OCI-LY3 (cell line): ENCODE data around the gene HYAL2.

ENCODE experiments used
- H2AFZ ChIP-seq: fragments of 200-600, 300-600 bp; shearing (Covaris generic); 2 replicates; pipeline ENCODE4 v1.6.0; 2014; ENCODE audit warnings: antibody characterized with exemption, low read depth, low read length
- H3K27ac ChIP-seq: fragments of 200-600, 300-600 bp; sonication (generic); 2 replicates; pipeline ENCODE4 v1.5.1; 2014; ENCODE audit warnings: mild to moderate bottlenecking, low read length, moderate library complexity, mixed read lengths
- H3K27me3 ChIP-seq: fragments of 200-600, 300-600 bp; sonication (generic); 2 replicates; pipeline ENCODE4 v1.6.1; 2014; ENCODE audit warnings: low read depth, low read length, mixed read lengths
- H3K36me3 ChIP-seq: fragments of 200-600, 300-600 bp; sonication (generic); replicated peaks from 2 replicates; pipeline ENCODE3; 2014; ENCODE audit warnings: low read depth, low read length, mixed read lengths
- H3K4me1 ChIP-seq: fragments of 300-600, 200-600 bp; sonication (generic); 2 replicates; pipeline ENCODE4 v1.6.1; 2014; ENCODE audit warnings: low read length, mixed read lengths
- H3K4me2 ChIP-seq: fragments of 200-600, 300-600 bp; sonication (generic); 2 replicates; pipeline ENCODE4 v1.6.1; 2014; ENCODE audit warnings: low read length, mixed read lengths
- H3K4me3 ChIP-seq: fragments of 300-600, 200-600 bp; sonication (generic); 2 replicates; pipeline ENCODE4 v1.5.1; 2014; ENCODE audit warnings: antibody characterized with exemption, mild to moderate bottlenecking, low read length, moderate library complexity
- H3K79me2 ChIP-seq: fragments of 300-600, 200-600 bp; shearing (Covaris generic); 2 replicates; pipeline ENCODE4 v1.6.1; 2014; ENCODE audit warnings: mild to moderate bottlenecking, low read length, mixed read lengths
- H3K9ac ChIP-seq: fragments of 300-600, 200-600 bp; shearing (Covaris generic); 2 replicates; pipeline ENCODE4 v1.6.0; 2014; ENCODE audit warnings: mild to moderate bottlenecking, low read length, moderate library complexity
- H3K9me3 ChIP-seq: fragments of 200-600, 300-600 bp; shearing (Covaris generic); 2 replicates; pipeline ENCODE4 v1.6.1; 2014; ENCODE audit warnings: low read length, mixed read lengths; ENCODE audit not compliant: insufficient read depth
- H4K20me1 ChIP-seq: fragments of 200-600, 300-600 bp; sonication (generic); 2 replicates; pipeline ENCODE4 v1.6.1; 2016; ENCODE audit warnings: low read length, mixed read lengths; ENCODE audit not compliant: insufficient read depth
- CTCF ChIP-seq: fragments of 200-600, 300-600 bp; sonication (generic); IDR thresholded peaks from 2 replicates; pipeline ENCODE4 v1.5.1; 2014; ENCODE audit warnings: antibody characterized with exemption, low read length, low read depth
- EZH2phosphoT487 ChIP-seq: fragments of 200-600 bp; shearing (Covaris generic); IDR thresholded peaks from 2 replicates; pipeline ENCODE4 v1.6.1; 2018; ENCODE audit warnings: antibody characterized with exemption, mixed run types, low read depth

HYAL2 gene

GRCh38 chr3:50303013-50303815 is 19.3 kb downstream of the HYAL2 start, which contains the start of gene HYAL1:
TSS of gene HYAL1 (minus strand) at chr3:50303574. CDS start at chr3:50302956, 618 bp downstream.
- H3K4me2 ChIP-seq, result no peak within 1 kb of the TSS
- H2AFZ ChIP-seq, result no peak within 1 kb of the TSS
- peaks cover 12% of the 10 kb centered on the region for H3K4me1 ChIP-seq
- H4K20me1 ChIP-seq, result no peaks in the 10 kb centered on the region
- TF ChIP-seq EZH2phosphoT487 (no peak), CTCF (no peak)
- H3K27ac ChIP-seq, result no peak within 1 kb of the TSS
- 0 out of 2 replicates have a peak, but pooled peaks cover 3% of the 10 kb centered on the region for H3K79me2 ChIP-seq
- H3K4me3 ChIP-seq, result no peak within 1 kb of the TSS
- no peaks in the 10 kb centered on the region for H3K27me3 ChIP-seq
- no peak within 1 kb of the TSS for H3K9ac ChIP-seq
- peaks cover 3% of the 10 kb centered on the region; the same call in 1 of the 2 replicates for H3K9me3 ChIP-seq
- no peaks in the 10 kb centered on the region for H3K36me3 ChIP-seq

- H3K4me2 ChIP-seq, result no peak overlapping the region
- H3K4me1 ChIP-seq, result peaks cover 16% of the 10 kb centered on the region
- H3K36me3 ChIP-seq, result no peaks in the 10 kb centered on the region
- H3K27me3 ChIP-seq, result no peaks in the 10 kb centered on the region
- no peak for TF ChIP-seq EZH2phosphoT487
- no peak for TF ChIP-seq CTCF
- 0 out of 2 replicates have a peak, but pooled peaks cover 7% of the 10 kb centered on the region for H3K79me2 ChIP-seq
- no peak overlapping the region for H2AFZ ChIP-seq
- no peak overlapping the region for H3K4me3 ChIP-seq
- H3K27ac ChIP-seq, result no peak overlapping the region
- no peaks in the 10 kb centered on the region for H4K20me1 ChIP-seq
- 0 out of 2 replicates have a peak, but pooled peaks cover 3% of the 10 kb centered on the region for H3K9me3 ChIP-seq
- H3K9ac ChIP-seq, result no peak overlapping the region
Measured at GRCh38 chr3:50302095-50303012, 20.2 kb downstream of the HYAL2 start.

GRCh38 chr3:50300681-50301254 is 21.8 kb downstream of the HYAL2 start:
- H3K27ac ChIP-seq, result no peak overlapping the region
- H2AFZ ChIP-seq, result no peak overlapping the region
- peak overlapping the region; percentile 78; the same call in 1 of the 2 replicates for H3K4me3 ChIP-seq
- no peaks in the 10 kb centered on the region for H4K20me1 ChIP-seq
- peaks cover 16% of the 10 kb centered on the region for H3K4me1 ChIP-seq
- no peaks in the 10 kb centered on the region for H3K36me3 ChIP-seq
- H3K9me3 ChIP-seq, result no peaks in the 10 kb centered on the region
- H3K4me2 ChIP-seq, result peak overlapping the region; percentile 83
- H3K27me3 ChIP-seq, result no peaks in the 10 kb centered on the region
- H3K79me2 ChIP-seq, result 0 out of 2 replicates have a peak, but pooled peaks cover 7% of the 10 kb centered on the region
- TF ChIP-seq EZH2phosphoT487 (no peak), CTCF (no peak)
- H3K9ac ChIP-seq, result no peak overlapping the region
